ENCODE data around the gene PLA2G3.

GRCh38 chr22:31141551-31141950 is 1.2 kb upstream of the PLA2G3 start:
- no peak for TF ChIP-seq CTCF (IDR thresholded peaks at IDR 0.05; ENCODE audit: low read depth, low read length)
- no peak for TF ChIP-seq EZH2phosphoT487 (IDR thresholded peaks at IDR 0.05; ENCODE audit: low read depth)

All from OCI-LY3 (cell line).